Measurements from ENCODE around the gene SMAP1. TPM values are rescaled to one million over a fixed set of nuclear protein-coding genes. Genes with fewer than 3 reads are reported as not detected.

The SMAP1 gene
- total and polyA plus RNA-seq, 2 experiments from 2014 or later, result 31.1 to 34.6 TPM

GRCh38 chr6:70708448-70708847 is 40.8 kb downstream of the SMAP1 start:
- no peaks in the 10 kb centered on the region; the same call in 2 of the 3 replicates for H3K9me3 Mint-ChIP-seq
- Histone ChIP-seq H3K27me3 (ENCODE audit: insufficient read depth) (no peaks in the 10 kb centered on the region), H4K20me1 (replicated peaks; ENCODE audit: insufficient read depth) (0 out of 2 replicates have a peak, but pooled peaks cover 5% of the 10 kb centered on the region), H3K36me3 (ENCODE audit: insufficient read depth) (no peaks in the 10 kb centered on the region), H2AFZ (no peak overlapping the region), H3K27ac (ENCODE audit: low read depth) (no peak overlapping the region), H3F3A (replicated peaks; ENCODE audit: low read depth) (no peaks in the 10 kb centered on the region), H3K4me3 (no peak overlapping the region), H3K79me2 (replicated peaks; ENCODE audit: insufficient read depth) (peaks cover 52% of the 10 kb centered on the region), H3K4me1 (ENCODE audit: insufficient read depth) (peaks cover 6% of the 10 kb centered on the region), H3K9me2 (ENCODE audit: insufficient read depth) (no peaks in the 10 kb centered on the region), H3K4me2 (no peak overlapping the region)
- peaks cover 8% of the 10 kb centered on the region; the same call in 2 of the 3 replicates for H3K4me1 Mint-ChIP-seq
- H3K4me3 Mint-ChIP-seq, result no peak overlapping the region
- no peak for ATAC-seq
- H3K36me3 Mint-ChIP-seq (ENCODE audit: low read depth), result no peaks in the 10 kb centered on the region
- H3K27ac Mint-ChIP-seq, result no peak overlapping the region
- no peak for DNase-seq (ENCODE audit: low spot score)
- TF ChIP-seq STAT1 (IDR thresholded peaks at IDR 0.05; ENCODE audit: unreplicated experiment) (no peak), NANOG (IDR thresholded peaks at IDR 0.05; ENCODE audit: borderline replicate concordance) (no peak), ZNF462 (CRISPR knock-in tag; IDR thresholded peaks at IDR 0.05) (no peak), EZH2phosphoT487 (IDR thresholded peaks at IDR 0.05; ENCODE audit: unreplicated experiment) (no peak), CREB1 (CRISPR knock-in tag; IDR thresholded peaks at IDR 0.05; ENCODE audit: low read depth) (no peak), ZNF331 (CRISPR knock-in tag; IDR thresholded peaks at IDR 0.05; ENCODE audit: low read depth) (no peak), EZH2 (IDR thresholded peaks at IDR 0.05; ENCODE audit: low read depth, unreplicated experiment) (no peak), POLR2AphosphoS5 (IDR thresholded peaks at IDR 0.05; ENCODE audit: low read depth) (no peak), JUNB (IDR thresholded peaks at IDR 0.05; ENCODE audit: unreplicated experiment) (no peak), CTCF (conservative IDR thresholded peaks at IDR 0.05; ENCODE audit: low read depth in 2 of 2) (no peak)
- H3K27me3 Mint-ChIP-seq (ENCODE audit: insufficient read depth, low read depth, poor library complexity), result peaks cover 5% of the 10 kb centered on the region
